ENCODE data around the gene C1QTNF8.
"Not testable (repeated sequence)": the region's sequence is repeated elsewhere in the genome, so short reads cannot be mapped to it uniquely, and the experiment has no call there.

Gene C1QTNF8

GRCh38 chr16:1091992-1092552 is 4.0 kb downstream of the C1QTNF8 start:
- DNase-seq = no peak

DNA sequence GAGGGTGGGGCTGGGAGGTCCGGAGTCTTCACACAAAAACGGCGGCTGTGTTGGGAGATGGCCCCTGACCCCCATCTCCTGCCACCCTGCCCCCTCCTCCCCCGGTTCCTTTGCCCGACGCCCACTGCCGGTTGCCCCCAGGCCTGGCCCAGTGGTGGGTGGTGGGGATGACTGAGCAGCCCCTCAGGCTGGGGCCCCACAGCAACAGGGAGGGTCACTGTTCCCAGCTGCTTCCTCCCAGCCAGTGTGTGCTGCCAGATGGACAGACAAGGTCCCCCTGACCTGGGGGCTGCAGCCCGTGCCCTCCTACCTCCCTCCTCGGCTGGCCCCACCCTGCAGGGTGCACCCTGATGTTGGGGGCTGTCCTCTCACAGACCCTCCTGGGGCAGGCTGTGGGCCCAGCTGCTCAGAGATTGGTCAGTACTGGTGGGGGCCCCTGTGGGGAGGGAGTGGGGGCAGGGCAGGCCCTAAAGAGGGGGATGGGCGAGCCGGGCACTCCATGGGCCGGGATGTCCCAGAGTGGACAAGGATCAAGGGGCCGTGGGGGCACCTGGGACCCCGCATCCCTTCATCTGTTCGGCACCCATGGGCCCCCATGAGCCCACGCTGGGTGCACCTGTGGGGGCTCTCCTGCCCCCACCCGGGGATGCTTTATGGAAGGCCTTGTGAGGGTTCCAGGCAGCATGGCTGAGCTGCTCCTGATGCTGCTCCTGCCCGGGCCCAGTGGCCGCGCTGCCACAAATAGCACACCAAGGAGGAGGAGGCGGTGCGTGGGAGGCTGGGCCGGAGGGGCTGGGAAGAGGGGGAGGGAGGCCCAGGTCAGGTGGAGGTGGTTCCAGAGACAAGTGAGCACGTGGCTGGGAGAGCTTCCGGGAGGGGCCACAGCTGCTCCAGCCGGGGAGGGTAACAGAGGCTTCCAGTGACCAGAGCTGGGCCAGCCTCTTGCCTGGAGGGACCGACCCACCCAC is 5.1 kb downstream of the C1QTNF8 start:
- no peak for DNase-seq

- DNase-seq = peak; percentile 71
Observed at GRCh38 chr16:1089822-1090619, 6.0 kb downstream of the C1QTNF8 start.

DNA sequence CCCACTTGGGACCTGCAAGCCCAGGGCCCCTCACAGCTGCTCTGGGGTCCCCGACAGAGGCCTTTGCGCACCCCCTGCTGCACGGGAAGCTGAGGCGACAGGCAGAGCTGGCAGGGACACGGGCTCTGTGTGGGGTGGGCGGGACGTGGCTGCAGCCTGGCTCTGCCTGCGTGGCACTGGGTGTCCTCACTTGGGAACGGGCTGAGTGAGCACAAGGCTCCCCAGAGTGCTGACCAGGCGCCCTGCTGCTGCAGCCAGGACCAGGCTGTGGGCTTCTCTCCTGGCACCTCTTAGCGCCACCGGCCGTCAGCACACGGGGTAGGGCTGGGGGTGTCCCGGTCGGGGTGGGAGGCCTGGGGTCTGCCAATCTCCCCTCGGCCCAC is 6.6 kb downstream of the C1QTNF8 start:
- no peak for DNase-seq

DNA sequence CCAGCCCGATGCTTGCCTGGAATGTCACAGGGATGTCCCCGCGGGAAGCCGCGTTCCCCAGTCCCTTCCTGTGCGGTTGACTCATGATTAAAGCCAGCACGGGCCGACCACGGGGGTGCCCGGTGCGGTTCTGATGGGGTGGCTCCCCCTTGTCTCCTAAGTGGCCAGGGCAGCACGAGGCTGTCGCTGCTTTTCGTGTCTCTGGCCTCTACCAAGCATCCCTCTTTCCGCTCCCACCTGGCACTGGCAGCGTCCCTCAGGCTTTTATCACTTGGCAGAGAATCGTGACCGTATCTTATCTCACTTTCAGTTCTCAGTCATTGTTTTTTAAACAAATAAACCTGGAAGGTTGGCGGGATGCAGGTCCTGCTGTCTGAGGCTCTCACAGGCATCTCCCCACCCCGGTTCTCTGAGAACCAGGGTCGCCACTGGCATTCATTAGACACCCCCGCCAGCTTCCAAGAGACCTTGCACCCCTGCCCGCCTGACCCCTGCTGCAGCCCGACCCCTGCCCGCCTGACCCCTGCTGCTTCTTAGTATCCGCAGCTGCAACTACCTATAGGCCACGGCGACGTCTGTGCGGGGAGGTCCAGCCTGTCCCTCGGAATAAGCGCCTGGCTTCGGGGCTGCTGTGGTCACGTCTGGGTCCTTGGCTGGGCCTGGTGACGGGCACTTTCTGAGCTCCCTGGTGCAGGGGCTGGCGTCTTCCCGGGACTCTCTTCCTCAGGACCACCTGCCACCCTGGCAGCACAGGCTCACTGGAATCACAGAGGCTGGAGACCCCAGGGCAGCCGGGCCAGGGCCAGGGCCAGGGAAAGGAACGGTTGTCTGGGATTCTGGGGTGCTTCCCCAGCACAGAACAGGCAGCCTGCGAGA is 7.5 kb downstream of the C1QTNF8 start:
- no peak for DNase-seq

DNA sequence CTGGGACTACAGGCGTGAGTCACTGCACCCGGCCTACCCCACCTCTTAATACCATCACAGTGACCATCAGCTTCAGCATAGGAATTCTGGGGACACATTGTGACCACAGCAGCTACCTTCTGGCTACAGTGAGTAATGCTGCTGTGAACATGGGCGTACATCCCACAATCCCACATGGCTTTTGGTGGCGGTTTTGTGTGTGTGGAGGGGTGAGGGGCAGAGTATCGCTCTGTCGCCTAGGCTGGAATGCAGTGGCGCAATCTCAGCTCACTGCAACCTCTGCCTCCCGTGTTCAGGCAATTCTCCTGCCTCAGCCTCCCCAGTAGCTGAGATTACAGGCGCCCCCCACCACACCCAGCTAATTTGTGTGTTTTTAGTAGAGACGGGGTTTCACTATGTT is 9.6 kb downstream of the C1QTNF8 start:
- DNase-seq = not testable (repeated sequence)

DNA sequence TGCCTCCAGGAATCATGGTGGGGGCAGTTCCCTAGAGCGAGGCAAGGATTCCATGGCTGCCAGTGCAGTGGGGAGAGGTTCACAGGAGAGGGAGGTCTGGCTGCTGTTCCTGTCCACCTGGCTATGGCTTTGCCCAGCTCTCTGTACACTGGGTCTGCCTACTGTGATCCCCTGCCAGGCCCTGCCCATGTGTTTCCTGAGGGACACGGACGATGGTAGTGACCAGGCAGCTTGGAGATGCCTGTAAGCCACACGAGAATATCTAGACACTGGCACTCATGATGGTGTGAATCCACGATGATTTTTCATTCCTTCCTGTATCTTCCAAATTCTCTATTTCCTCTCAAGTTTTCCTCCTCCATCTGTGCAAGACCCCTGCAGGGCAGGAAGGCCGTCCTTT is 11.1 kb downstream of the C1QTNF8 start:
- no peak for DNase-seq

- no peak for DNase-seq
Observed at GRCh38 chr16:1082952-1083675, 12.9 kb downstream of the C1QTNF8 start.

DNA sequence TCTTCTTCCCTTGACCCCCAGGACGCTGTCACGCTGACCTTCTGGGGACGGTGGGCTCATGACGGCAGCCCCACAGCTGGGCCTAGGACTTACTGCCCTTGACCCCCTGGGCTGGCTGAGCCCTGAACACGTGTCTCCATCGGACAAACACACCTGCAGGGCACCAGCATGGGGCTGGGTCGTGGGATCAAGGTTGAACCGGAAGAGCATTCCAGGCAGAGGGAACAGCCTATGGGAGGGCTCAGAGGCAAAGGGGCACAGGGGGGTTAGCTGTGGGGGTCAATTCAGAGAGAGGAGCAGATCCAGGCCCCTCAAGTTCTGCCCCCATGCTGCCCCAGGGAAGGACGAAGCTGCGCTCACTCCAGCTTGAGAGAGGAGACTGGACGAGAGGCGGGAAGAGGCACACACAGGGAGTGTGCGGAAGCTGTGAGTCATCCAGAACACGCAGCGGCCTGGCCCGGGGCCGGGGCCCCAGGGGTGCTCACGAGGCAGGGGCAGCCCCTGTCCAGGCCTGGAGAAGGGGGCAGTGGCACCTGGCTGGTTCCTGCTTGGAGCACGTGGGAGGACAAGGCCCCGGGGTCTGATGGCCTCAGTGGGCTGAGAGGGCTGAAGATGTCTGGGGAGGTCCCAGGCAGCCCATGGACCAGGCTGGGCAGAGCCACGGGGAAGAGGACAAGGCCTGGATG is 13.6 kb downstream of the C1QTNF8 start:
- DNase-seq = no peak

DNA sequence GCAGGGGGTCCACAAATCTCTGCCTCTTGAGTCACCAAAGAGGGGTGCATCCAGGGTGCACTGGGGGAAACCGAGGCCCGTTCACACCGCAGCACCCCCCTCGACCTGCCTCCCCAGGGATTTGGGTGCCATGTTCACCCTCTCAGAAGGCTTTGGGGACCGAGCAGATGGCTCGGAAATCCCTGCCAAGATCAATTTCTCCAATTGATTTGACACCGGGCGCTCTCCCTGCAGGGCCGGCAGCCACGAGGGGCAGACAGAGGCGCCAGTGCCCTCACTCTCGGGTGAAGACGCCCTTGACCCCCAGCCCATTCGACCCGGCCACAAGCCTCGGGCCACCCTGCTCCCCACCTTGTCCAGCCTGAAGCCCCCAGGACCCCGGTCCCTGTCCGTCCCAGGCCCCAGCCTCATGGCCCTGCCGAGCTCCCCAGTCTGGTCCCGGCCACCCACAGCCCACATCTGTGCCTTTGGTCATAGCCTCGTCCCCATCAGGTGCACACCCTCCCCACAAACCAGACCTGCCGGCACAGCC is 14.2 kb downstream of the C1QTNF8 start:
- DNase-seq = no peak

DNA sequence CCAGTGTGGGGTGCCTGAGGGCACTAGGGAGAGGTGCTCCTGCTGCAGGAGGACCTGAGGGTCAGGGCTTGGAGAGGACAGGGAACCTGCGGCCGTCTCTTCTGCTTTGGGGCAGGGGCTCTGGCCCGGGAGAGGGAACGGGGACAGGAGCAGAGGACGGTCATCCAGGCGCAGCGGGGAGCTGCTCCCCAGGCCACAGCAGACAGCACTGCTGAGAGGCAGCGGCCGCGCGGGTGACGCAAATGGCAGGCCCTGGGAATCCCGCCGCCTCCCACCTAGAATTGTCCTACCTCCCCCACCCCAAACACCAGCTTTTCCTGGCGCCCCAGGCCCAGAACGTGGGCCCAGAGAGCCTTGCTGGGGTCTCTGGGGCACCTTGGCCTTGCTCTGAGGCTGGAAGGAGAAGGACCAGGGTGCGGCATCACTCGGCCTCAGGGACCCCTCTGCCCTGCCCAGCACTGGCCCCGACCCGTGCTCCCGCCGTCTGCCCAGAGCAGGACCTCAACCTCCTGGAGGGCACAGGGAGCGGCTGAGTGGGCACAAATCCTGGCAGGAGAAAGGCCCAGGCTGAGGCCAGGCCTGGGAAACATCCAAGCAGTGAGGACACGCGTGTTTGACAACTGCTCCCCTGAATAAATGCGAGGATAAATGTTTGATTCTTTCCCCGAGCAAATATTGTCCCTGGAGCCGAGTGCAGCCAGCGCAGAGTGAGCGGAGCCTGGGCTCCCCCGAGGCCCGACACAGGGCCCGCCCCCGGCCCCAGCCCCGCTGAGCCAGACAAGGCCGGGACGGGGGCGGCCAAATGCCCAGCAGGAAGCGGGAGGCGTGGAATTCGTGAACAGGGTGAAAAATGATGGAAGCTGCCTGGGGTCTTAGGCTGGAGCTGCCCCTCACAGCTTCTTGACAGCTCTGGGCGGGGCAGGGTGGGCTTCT is 15.0 kb downstream of the C1QTNF8 start:
- DNase-seq = no peak

DNA sequence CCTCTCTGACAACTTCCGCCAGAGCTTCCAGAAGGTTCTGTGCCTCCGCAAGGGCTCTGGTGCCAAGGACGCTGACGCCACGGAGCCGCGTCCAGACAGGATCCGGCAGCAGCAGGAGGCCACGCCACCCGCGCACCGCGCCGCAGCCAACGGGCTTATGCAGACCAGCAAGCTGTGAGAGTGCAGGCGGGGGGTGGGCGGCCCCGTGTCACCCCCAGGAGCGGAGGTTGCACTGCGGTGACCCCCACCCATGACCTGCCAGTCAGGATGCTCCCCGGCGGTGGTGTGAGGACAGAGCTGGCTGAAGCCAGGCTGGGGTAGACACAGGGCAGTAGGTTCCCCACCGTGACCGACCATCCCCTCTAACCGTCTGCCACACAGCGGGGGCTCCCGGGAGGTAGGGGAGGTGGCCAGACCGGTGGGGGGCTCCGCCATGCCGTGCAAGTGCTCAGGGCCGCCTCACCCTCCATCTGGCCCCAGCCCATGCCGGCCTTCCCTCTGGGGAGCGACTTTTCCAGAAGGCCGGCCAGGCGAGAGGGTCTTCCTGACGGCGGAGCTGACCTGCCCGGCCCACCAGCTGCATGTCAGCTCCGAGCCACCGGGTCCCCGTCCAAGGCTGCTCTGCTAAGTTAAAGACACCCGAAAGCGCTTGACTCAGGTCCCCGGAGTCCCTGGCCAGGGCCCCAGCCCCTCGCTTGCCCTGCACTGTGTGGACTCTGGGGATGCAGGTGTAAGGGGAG is 16.1 kb downstream of the C1QTNF8 start:
- no peak for DNase-seq

DNA sequence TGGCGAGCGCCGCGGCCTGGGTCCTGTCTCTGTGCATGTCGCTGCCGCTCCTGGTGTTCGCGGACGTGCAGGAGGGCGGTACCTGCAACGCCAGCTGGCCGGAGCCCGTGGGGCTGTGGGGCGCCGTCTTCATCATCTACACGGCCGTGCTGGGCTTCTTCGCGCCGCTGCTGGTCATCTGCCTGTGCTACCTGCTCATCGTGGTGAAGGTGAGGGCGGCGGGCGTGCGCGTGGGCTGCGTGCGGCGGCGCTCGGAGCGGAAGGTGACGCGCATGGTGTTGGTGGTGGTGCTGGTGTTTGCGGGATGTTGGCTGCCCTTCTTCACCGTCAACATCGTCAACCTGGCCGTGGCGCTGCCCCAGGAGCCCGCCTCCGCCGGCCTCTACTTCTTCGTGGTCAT is 16.7 kb downstream of the C1QTNF8 start:
- no peak for DNase-seq

DNA sequence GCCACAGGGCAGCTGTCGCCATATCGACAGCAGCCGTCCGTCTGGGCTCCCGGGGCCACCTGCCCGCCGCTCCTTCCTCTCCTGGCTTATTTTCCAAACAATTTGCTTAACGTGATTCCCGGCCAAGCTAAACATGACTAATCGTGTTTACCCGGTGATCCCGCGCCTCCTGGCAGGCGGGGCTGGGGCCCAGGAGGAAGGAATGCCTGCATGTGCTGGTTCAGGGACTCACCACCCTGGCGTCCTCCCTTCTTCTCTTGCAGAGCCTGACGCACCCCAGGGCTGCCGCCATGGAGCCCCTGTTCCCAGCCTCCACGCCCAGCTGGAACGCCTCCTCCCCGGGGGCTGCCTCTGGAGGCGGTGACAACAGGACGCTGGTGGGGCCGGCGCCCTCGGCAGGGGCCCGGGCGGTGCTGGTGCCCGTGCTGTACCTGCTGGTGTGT is 17.4 kb downstream of the C1QTNF8 start:
- no peak for DNase-seq

GRCh38 chr16:1077877-1078578 is 18.0 kb downstream of the C1QTNF8 start:
- DNase-seq = no peak

DNA sequence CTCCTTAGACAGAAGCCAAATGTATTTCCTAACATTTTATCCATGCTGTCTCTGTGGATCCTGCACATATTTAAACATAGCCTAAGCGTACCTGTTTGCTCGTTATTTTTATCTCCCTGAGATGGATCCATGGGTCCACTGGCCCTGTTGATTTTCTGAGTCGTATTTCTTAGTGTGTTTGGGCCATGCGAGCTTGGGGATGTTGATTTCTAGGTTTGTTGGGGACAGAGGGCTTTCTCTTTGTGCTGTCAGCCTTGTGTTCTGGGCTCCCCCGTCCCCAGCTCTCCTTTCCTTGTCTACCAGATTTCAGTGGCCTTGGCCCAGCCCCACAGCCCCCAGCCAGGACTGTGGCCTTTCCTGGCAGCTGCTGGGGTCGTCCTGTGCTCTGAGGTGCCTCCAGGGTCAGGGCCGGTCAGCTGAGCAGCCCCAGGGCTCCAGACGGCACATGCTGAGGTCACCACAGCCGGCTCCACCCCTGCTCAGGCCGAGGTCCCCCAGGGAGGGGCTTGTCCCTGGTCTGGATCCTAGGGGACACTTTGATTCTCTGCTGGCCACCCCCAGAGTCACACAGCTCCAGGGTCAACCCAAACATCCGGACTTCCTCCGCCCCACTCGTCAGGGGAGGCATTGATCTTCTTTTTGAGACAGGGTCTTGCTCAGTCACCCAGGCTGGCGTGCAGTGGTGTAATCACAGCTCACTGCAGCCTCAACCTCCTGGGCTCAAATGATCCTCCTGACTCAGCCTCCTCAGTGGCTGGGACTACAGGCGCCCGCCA is 19.1 kb downstream of the C1QTNF8 start:
- no peak for DNase-seq

- no peak for DNase-seq
Observed at GRCh38 chr16:1075546-1075945, 20.5 kb downstream of the C1QTNF8 start.

DNA sequence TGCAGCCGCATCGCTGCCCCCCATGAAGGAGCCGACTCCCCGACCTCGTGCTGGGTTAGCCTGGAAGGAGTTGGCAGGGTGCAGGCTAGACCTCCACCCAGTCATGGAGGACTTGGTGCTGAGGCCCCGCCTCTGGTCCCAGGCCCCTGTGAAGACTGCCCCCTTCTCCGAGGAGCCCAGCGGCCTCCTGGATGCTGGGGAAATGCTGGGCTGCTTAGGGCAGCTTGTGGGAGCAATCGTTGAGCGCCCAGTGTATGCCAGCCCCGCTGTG is 21.7 kb downstream of the C1QTNF8 start:
- DNase-seq = no peak

Measured in left hindlimb (tissue), 1 donor.